WI38 (cell line): ENCODE results near the gene TAS1R3.
"Not testable (repeated sequence)": the region's sequence is repeated elsewhere in the genome, so short reads cannot be mapped to it uniquely, and the experiment has no call there.

Experiments
- H3K4me3 ChIP-seq: 2 replicates; pipeline ENCODE4 v1.5.1; 2011; ENCODE audit warnings: low read depth, mild to moderate bottlenecking, control low read depth, low read length
- CTCF ChIP-seq: IDR thresholded peaks from 2 replicates; pipeline ENCODE4 v1.5.1; 2012; ENCODE audit warnings: low read depth, mild to moderate bottlenecking, control low read depth, low read length

TAS1R3 gene

GRCh38 chr1:1367315-1367714 is 36.2 kb downstream of the TAS1R3 start:
- no peak overlapping the region for H3K4me3 ChIP-seq
- no peak for TF ChIP-seq CTCF

GRCh38 chr1:1370094-1370493 is 39.0 kb downstream of the TAS1R3 start:
- not testable (repeated sequence) for H3K4me3 ChIP-seq

GRCh38 chr1:1370771-1371300 is 39.8 kb downstream of the TAS1R3 start:
- no peak overlapping the region for H3K4me3 ChIP-seq
- TF ChIP-seq CTCF: no peak

GRCh38 chr1:1371364-1371745 is 40.3 kb downstream of the TAS1R3 start:
- no peak overlapping the region for H3K4me3 ChIP-seq
- TF ChIP-seq CTCF: no peak

- peak; percentile 93 for TF ChIP-seq CTCF
- no peak overlapping the region for H3K4me3 ChIP-seq
These were observed 40.9 kb downstream of the TAS1R3 start for GRCh38 chr1:1371746-1372711.

- peak overlapping the region; percentile 89; the same call in 1 of the 2 replicates for H3K4me3 ChIP-seq
- no peak for TF ChIP-seq CTCF
These were observed 42.2 kb downstream of the TAS1R3 start for GRCh38 chr1:1373051-1373814.

GRCh38 chr1:1373815-1374588 is 42.9 kb downstream of the TAS1R3 start:
- H3K4me3 ChIP-seq: peak overlapping the region; percentile 89
- no peak for TF ChIP-seq CTCF
